ENCODE data around the gene DNAI1.

DNA sequence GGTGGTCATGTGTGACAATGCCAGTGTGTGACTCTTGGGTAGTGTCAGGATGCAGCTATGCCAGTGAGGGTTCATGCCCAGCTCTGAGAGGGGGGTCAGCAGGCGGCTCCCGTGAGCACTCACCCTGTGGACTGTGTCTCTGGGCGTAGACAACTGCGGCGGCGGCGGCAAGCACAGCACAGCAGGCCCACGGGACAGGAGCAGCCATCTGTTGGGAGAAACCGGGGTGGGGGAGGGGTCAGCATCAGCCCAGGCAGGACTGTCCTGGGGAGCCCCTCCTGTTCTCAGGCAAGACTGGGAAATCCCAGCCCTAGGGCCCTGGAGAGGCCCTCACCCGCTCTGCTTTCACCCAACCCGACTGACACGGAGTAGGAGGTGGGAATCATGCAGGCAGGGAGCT is 110.2 kb downstream of the DNAI1 start:
- no peak for TF ChIP-seq POLR2AphosphoS5 (IDR thresholded peaks at IDR 0.05; ENCODE audit: low read depth, low read length)
- TF ChIP-seq, protein P1, sequence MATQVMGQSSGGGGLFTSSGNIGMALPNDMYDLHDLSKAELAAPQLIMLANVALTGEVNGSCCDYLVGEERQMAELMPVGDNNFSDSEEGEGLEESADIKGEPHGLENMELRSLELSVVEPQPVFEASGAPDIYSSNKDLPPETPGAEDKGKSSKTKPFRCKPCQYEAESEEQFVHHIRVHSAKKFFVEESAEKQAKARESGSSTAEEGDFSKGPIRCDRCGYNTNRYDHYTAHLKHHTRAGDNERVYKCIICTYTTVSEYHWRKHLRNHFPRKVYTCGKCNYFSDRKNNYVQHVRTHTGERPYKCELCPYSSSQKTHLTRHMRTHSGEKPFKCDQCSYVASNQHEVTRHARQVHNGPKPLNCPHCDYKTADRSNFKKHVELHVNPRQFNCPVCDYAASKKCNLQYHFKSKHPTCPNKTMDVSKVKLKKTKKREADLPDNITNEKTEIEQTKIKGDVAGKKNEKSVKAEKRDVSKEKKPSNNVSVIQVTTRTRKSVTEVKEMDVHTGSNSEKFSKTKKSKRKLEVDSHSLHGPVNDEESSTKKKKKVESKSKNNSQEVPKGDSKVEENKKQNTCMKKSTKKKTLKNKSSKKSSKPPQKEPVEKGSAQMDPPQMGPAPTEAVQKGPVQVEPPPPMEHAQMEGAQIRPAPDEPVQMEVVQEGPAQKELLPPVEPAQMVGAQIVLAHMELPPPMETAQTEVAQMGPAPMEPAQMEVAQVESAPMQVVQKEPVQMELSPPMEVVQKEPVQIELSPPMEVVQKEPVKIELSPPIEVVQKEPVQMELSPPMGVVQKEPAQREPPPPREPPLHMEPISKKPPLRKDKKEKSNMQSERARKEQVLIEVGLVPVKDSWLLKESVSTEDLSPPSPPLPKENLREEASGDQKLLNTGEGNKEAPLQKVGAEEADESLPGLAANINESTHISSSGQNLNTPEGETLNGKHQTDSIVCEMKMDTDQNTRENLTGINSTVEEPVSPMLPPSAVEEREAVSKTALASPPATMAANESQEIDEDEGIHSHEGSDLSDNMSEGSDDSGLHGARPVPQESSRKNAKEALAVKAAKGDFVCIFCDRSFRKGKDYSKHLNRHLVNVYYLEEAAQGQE (IDR thresholded peaks at IDR 0.05; ENCODE audit: insufficient read depth in 1 of 2, low read depth in 2 of 2, low read length in 2 of 2), result no peak
- no peak for TF ChIP-seq TAF1 (IDR thresholded peaks at IDR 0.05; ENCODE audit: borderline replicate concordance, insufficient read depth, low read length)

All from PFSK-1 (cell line).